ENCODE data around the gene TTBK2. TPM values are rescaled to one million over a fixed set of nuclear protein-coding genes. Genes with fewer than 3 reads are reported as not detected.

The TTBK2 gene
- polyA plus RNA-seq, 3 donors = 3.7 to 9.0 (median 5.7) TPM

DNA sequence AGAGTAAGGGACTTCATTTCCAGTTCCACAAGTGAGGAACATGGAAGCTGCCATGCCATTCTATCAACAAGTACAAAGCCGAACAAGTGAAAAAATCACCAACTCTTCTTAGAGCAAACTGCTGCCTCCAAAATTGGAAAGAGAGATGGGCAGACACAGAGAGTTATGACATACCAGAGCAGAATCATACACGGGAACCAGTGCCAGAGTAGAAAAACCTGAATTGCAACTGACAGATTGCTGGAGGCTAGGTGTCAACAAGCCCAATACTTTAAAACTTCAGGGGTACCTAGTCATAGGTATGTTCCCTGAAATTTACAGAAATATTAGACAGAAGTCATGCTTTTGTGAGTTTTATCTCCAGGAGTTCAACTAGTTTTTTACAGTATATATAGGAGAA is 62.0 kb downstream of the TTBK2 start:
- H3K36me3 ChIP-seq (replicated peaks in 1 of 2; ENCODE audit: control insufficient read depth in 1 of 2, insufficient read depth in 2 of 2, low read length in 2 of 2) = peaks cover 0 to 40% of the 10 kb centered on the region in 2 donors
- no peak overlapping the region for H3K4me3 Mint-ChIP-seq
- H3K4me3 ChIP-seq (replicated peaks in 1 of 3; ENCODE audit: low read depth in 2 of 3, low read length in 3 of 3) = no peak overlapping the region
- H3K27me3 ChIP-seq (ENCODE audit: control insufficient read depth in 2 of 2, insufficient read depth in 2 of 2, low read length in 2 of 2) = no peaks in the 10 kb centered on the region
- H3K4me1 Mint-ChIP-seq = no peaks in the 10 kb centered on the region
- H3K9me3 ChIP-seq (replicated peaks in 1 of 2; ENCODE audit: control insufficient read depth in 1 of 2, insufficient read depth in 1 of 2, low read length in 2 of 2) = no peaks in the 10 kb centered on the region
- DNase-seq = no peak
- no peak overlapping the region for H3K4me2 ChIP-seq (replicated peaks; ENCODE audit: extremely low read depth, low read length, poor library complexity, severe bottlenecking)
- TF ChIP-seq, protein P1, sequence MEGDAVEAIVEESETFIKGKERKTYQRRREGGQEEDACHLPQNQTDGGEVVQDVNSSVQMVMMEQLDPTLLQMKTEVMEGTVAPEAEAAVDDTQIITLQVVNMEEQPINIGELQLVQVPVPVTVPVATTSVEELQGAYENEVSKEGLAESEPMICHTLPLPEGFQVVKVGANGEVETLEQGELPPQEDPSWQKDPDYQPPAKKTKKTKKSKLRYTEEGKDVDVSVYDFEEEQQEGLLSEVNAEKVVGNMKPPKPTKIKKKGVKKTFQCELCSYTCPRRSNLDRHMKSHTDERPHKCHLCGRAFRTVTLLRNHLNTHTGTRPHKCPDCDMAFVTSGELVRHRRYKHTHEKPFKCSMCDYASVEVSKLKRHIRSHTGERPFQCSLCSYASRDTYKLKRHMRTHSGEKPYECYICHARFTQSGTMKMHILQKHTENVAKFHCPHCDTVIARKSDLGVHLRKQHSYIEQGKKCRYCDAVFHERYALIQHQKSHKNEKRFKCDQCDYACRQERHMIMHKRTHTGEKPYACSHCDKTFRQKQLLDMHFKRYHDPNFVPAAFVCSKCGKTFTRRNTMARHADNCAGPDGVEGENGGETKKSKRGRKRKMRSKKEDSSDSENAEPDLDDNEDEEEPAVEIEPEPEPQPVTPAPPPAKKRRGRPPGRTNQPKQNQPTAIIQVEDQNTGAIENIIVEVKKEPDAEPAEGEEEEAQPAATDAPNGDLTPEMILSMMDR (IDR thresholded peaks at IDR 0.05) = no peak
- intact Hi-C loops (cut with micrococcal nuclease) = no loop called here
- H4K20me1 ChIP-seq (ENCODE audit: insufficient read depth, low read length) = no peaks in the 10 kb centered on the region
- H2AFZ ChIP-seq (ENCODE audit: insufficient read depth, low read depth, low read length, poor library complexity, severe bottlenecking) = no peak overlapping the region
- peaks cover 0 to 3% (median 0%) of the 10 kb centered on the region in 7 donors for H3K9me3 Mint-ChIP-seq
- H3K36me3 Mint-ChIP-seq = peaks cover 35 to 46% of the 10 kb centered on the region in 2 donors
- H3K27ac ChIP-seq (ENCODE audit: low read depth in 1 of 2, low read length in 2 of 2) = no peak overlapping the region
- no peaks in the 10 kb centered on the region for H3K79me2 ChIP-seq (ENCODE audit: insufficient read depth, low read length)
- H3K9ac ChIP-seq (ENCODE audit: insufficient read depth, low read length, poor library complexity, severe bottlenecking) = no peak overlapping the region
- H3K27ac Mint-ChIP-seq = no peak overlapping the region
- WGBS (ENCODE audit: insufficient coverage) = 100% methylated on average over 1 of the region's 2 CpGs
- no peaks in the 10 kb centered on the region for H3K4me1 ChIP-seq (ENCODE audit: control insufficient read depth in 1 of 2, insufficient read depth in 2 of 2, low read length in 2 of 2)
- H3K27me3 Mint-ChIP-seq (ENCODE audit: low read depth in 3 of 3) = no peaks in the 10 kb centered on the region

GRCh38 chr15:42854576-42854975 is 66.0 kb downstream of the TTBK2 start:
- H3K9me3 ChIP-seq (replicated peaks in 1 of 2; ENCODE audit: control insufficient read depth in 1 of 2, insufficient read depth in 1 of 2, low read length in 2 of 2) = no peaks in the 10 kb centered on the region
- Mint-ChIP-seq H3K27me3 (ENCODE audit: low read depth in 3 of 3) (no peaks in the 10 kb centered on the region), H3K27ac (no peak overlapping the region), H3K4me1 (peaks cover 1% of the 10 kb centered on the region), H3K4me3 (no peak overlapping the region), H3K36me3 (peaks cover 37 to 43% of the 10 kb centered on the region in 2 donors), H3K9me3 (no peaks in the 10 kb centered on the region)
- intact Hi-C loops (cut with micrococcal nuclease) = no loop called here
- no peak for DNase-seq
- no peaks in the 10 kb centered on the region for H4K20me1 ChIP-seq (ENCODE audit: insufficient read depth, low read length)
- no peak overlapping the region for H3K4me2 ChIP-seq (replicated peaks; ENCODE audit: extremely low read depth, low read length, poor library complexity, severe bottlenecking)
- no peaks in the 10 kb centered on the region for H3K4me1 ChIP-seq (ENCODE audit: control insufficient read depth in 1 of 2, insufficient read depth in 2 of 2, low read length in 2 of 2)
- peaks cover 7 to 45% of the 10 kb centered on the region in 2 donors for H3K36me3 ChIP-seq (replicated peaks in 1 of 2; ENCODE audit: control insufficient read depth in 1 of 2, insufficient read depth in 2 of 2, low read length in 2 of 2)
- no peaks in the 10 kb centered on the region for H3K79me2 ChIP-seq (ENCODE audit: insufficient read depth, low read length)
- no peaks in the 10 kb centered on the region for H3K27me3 ChIP-seq (ENCODE audit: control insufficient read depth in 2 of 2, insufficient read depth in 2 of 2, low read length in 2 of 2)
- no peak overlapping the region for H2AFZ ChIP-seq (ENCODE audit: insufficient read depth, low read depth, low read length, poor library complexity, severe bottlenecking)
- H3K9ac ChIP-seq (ENCODE audit: insufficient read depth, low read length, poor library complexity, severe bottlenecking) = no peak overlapping the region
- WGBS (ENCODE audit: insufficient coverage) = no CpG with 5 or more reads among the region's 3 CpGs
- H3K4me3 ChIP-seq (replicated peaks in 1 of 3; ENCODE audit: low read depth in 2 of 3, low read length in 3 of 3) = no peak overlapping the region
- TF ChIP-seq, protein P1 (IDR thresholded peaks at IDR 0.05) = no peak
- H3K27ac ChIP-seq (ENCODE audit: low read depth in 1 of 2, low read length in 2 of 2) = no peak overlapping the region
